Posterior cingulate gyrus (tissue), 11 donors: ENCODE measurements around the gene DDX31.

Source experiments
- DNase-seq, 10 donors: peaks; one replicate each; pipeline versions ENCODE4 v3.0.0 to v3.0.0-alpha.2; 2020 to 2021; ENCODE audit warnings: mixed read lengths in 3 of 10
- intact Hi-C: fragments of 100-400 bp; cut with DNase I; formaldehyde crosslinking; loops from one replicate; pipeline ENCODE4 v1.15.1; 2023

The DDX31 gene

GRCh38 chr9:132600326-132600984 lies 69.3 kb downstream of the DDX31 start:
- intact Hi-C loops: no loop called here
- no peak for DNase-seq

DNA sequence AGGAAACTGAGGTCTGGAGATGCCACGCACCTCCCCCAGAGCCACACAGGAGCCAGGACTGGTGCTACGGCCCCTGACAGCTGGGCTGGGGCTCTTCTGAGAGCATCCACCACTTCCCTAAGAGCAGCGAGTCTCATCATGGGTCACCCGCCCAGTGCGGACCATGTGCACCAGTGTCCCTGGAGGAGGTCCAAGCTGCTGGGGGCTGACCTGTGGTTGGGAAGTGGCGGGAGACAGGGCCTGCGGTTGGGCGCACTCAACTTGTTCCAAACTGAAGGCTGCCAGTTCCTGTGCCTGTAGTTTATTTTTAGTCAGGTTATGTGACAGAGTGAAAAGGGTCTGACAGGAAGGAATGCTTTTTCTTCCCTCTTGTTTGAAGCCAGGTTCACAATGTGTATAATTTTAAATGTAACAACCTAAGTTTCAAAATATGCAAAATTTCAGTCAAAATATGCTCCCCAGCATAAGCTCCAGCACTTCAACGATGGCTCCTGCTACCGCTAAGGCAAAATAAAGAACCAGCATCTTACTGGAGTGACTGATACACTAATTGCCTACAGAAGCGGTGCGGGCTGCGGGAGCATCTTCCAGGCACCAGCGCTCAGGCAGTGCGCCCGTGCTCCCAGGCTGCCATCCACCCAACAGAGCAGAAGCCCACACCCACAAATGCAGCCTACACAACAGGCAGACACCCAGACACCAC lies 72.6 kb downstream of the DDX31 start:
- intact Hi-C loops: no loop called here
- DNase-seq: peak in 5 of 10 donors; percentile 19 to 89 (median 22)

DNA sequence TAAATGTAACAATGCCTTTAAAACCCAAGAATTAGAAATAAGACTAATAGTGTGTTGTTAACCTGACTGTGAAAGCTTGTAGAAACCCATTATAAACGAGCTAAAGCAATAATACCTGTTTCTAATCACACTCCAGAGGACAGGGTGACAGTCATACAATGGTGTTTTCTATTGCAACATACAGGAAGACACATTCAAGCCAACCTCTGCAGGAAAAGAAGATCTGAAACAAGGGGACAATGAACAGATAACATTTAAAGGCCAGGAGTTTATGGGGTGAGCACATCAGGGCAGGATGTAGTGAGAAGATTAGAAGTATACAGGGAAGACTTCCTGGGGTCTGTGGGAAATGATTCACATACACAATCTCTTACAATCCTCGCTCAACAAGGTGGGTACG lies 73.6 kb downstream of the DDX31 start:
- no peak for DNase-seq
- intact Hi-C loops: no loop called here

GRCh38 chr9:132595319-132595718 lies 74.5 kb downstream of the DDX31 start:
- DNase-seq: no peak
- intact Hi-C loops: no loop called here

DNA sequence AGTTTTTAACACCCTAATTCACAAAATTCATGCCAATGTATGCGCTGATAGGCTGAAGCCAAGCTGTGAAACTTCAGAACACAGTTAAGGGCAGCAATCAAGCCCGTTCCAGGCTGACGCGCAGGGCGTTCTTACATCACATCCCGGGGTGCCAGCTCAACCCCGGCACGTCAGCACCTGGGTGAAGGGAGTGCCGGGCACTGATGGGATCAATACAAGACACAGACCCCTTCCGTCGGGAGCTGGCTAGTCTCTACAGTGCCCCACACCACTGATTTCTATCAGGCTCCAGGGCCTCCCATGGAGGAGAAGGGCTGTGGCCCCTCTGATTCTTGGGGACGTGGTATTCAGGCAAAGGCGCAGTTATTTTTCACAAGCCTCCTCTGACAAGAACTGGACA lies 75.4 kb downstream of the DDX31 start:
- intact Hi-C loops: no loop called here
- peak in 1 of 10 donors; percentile 50 for DNase-seq

DNA sequence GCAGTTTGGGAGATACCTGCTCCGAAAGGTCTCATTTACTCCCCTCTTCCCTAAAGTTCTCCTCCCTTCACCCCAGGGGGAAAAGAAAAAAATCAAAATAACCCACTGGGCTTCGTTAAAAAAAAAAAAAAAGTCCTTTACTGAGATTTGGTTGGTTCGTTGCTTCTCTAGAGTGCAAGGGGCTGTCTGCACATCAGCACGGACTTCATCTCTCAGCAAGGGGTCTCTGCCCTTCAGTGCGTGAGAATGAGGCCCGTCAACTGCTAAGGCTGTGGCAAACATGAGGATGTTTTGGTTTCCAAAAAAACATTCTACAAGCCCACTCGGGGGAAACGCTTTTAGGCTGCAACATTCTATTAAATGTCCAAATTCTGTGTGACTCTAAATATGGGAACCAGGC lies 77.3 kb downstream of the DDX31 start:
- intact Hi-C loops: no loop called here
- no peak for DNase-seq

GRCh38 chr9:132591751-132592314 lies 78.0 kb downstream of the DDX31 start:
- DNase-seq: peak in 1 of 10 donors; percentile 37
- intact Hi-C loops: no loop called here

- no peak for DNase-seq
- intact Hi-C loops: no loop called here
Observed at GRCh38 chr9:132591244-132591643, 78.5 kb downstream of the DDX31 start.

GRCh38 chr9:132590318-132591182 lies 79.2 kb downstream of the DDX31 start:
- intact Hi-C loops: no loop called here
- peak in 2 of 10 donors; percentile 22 to 25 for DNase-seq

- DNase-seq: peak in 3 of 10 donors; percentile 33 to 54 (median 46)
- intact Hi-C loops: no loop called here
Observed at GRCh38 chr9:132590037-132590317, 79.8 kb downstream of the DDX31 start.

GRCh38 chr9:132589148-132590036 lies 80.4 kb downstream of the DDX31 start:
- DNase-seq: peak in 3 of 10 donors; percentile 31 to 80 (median 39)
- intact Hi-C loops: no loop called here

GRCh38 chr9:132588501-132589147 lies 81.2 kb downstream of the DDX31 start:
- intact Hi-C loops: no loop called here

DNA sequence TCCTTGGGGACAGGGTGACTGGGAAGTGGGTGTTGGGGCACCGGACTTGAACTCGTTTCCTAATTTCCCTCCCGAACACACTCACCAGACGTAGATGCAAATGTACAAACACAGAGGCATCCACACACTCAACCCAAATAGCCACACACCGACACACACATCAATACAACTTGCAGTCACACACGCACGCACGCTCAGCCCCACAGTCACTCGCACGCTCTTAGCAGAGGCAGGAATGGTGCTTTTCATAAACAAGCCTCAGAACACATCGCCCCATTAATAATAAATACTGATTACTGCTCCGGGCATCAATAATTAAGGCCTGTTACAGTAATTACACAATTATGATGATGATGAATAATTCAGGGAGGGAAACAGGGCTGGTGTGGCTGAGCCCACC lies 81.7 kb downstream of the DDX31 start:
- DNase-seq: peak in 2 of 10 donors; percentile 28 to 57
- intact Hi-C loops: no loop called here

More at GRCh38 chr9:132588501-132589147, 81.2 kb downstream of the DDX31 start:
- DNase-seq: peak in 3 of 10 donors; percentile 24 to 58 (median 43)

DNA sequence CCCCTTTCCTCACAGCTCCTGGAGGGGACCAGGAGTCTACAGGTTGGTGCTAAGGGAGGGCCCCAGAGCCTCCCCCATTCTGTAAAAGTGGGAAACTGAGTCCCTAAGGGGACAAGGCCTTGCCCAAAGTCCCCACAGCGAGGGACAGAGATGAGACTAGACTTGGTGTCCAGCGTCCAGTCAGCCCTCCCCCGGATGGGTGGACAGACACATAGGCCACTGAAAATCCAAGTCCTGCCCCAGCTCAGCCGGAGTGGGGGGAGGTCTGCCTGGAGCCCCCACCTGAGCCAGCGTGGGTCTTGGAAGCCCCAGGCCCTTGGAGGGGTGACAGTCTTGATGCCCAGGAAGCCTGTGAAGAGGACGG lies 82.2 kb downstream of the DDX31 start:
- DNase-seq: peak in 2 of 10 donors; percentile 31 to 64
- intact Hi-C loops: no loop called here

DNA sequence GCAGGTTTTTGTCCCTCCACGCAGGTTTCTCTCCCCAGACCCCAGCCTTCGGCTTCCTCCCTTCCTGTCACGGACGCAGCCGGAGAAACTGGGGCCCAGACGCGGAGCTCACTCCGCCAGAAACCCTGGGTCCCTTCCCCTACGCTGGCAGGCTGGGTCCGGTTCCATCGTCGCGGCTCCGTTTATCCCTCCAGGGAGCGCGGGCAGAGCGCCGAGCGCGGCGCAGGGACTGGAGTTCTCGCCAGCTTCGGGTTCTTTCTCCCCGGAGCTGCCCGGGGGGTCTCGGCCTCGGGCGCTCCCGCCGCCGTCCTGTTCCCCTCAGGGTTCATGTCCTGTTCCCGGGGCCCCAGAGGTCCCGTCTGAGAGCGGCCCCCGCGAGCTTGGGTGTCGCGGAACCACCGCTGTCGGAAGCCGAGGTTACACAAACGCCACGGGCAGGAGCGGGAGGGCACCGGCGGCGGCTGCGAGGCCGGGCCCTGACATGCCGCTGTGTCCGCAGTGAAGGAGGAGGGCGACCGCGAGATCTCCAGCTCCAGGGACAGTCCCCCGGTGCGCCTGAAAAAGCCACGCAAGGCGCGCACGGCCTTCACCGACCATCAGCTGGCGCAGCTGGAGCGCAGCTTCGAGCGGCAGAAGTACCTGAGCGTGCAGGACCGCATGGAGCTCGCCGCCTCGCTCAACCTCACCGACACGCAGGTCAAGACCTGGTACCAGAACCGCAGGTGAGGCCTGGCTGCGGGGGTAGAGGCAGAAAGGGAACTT lies 82.8 kb downstream of the DDX31 start:
- DNase-seq: peak in 2 of 10 donors; percentile 48 to 70

DNA sequence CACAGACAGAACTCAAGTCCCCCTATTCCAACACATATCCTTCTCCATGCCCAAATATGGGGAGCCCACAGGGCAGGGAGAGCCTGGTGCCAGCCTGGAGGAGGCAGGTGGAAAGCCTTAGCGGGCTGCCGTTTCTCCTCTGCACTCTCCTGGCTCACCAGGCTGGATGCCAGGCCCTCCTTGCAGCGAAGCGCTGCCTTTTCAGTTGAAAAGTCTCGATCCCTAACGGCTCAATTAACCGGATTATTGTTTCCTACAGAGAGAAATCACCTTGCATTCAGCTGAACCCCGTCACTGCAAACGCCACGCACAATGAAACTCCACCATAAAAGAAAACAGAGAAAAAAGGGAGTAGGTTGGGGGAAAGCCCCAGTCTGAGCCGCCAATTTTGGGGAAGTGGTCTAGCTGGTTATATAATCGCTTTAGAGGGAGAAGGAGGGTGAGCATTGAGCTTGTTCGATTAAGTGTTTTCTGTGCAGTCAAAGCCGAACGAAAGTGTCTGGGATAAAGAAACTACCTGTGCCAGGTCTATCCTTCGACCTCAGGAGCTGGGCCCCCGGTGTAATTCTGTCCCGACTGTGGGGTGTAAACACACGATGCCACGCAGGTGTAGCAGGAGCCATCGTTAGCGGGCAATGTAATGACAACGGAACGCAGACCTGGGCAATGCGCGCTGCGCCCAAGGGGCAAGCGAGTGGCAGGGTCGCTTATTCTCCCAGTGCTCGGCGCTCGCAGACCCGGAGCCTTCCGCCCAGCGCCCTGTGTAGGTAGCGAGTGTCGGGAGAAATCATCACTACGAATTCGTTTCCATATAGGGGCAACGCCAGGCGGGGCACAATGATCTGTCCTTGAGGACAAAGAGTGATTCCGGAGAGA lies 83.6 kb downstream of the DDX31 start:
- DNase-seq: peak in 1 of 10 donors; percentile 62
- intact Hi-C loops: no loop called here

More for the DNA sequence above, 82.8 kb downstream of the DDX31 start:
- intact Hi-C loops: no loop called here
